ENCODE measurements around the gene CBLN1. TPM values are rescaled to one million over a fixed set of nuclear protein-coding genes. Genes with fewer than 3 reads are reported as not detected.

CBLN1 gene
- total RNA-seq, 4 donors from 2014 or later: 0.83 to 2.4 TPM; not detected in 2

- Histone ChIP-seq H3K4me1 (no peaks in the 10 kb centered on the region), H3K9me3 (no peaks in the 10 kb centered on the region), H3K4me3 (no peak overlapping the region), H3K27ac (no peak overlapping the region), H3K36me3 (no peaks in the 10 kb centered on the region), H3K27me3 (no peaks in the 10 kb centered on the region)
- TF ChIP-seq POLR2A (IDR thresholded peaks at IDR 0.05): no peak
- no peak for DNase-seq
- intact Hi-C loops (cut with DNase I; ENCODE audit: low total_unique reads): no loop called here
Observed at GRCh38 chr16:49315602-49316001, 34.0 kb upstream of the CBLN1 start.

- Histone ChIP-seq H3K9me3 (no peaks in the 10 kb centered on the region), H3K4me1 (no peaks in the 10 kb centered on the region), H3K36me3 (no peaks in the 10 kb centered on the region), H3K4me3 (no peak overlapping the region), H3K27me3 (no peaks in the 10 kb centered on the region), H3K27ac (no peak overlapping the region)
- intact Hi-C loops (cut with DNase I; ENCODE audit: low total_unique reads): no loop called here
- DNase-seq: no peak
- TF ChIP-seq CTCF (IDR thresholded peaks at IDR 0.05): no peak
- no peak for TF ChIP-seq POLR2A (IDR thresholded peaks at IDR 0.05)
Observed at GRCh38 chr16:49312389-49312985, 30.8 kb upstream of the CBLN1 start.

- Histone ChIP-seq H3K27me3 (no peaks in the 10 kb centered on the region), H3K4me1 (no peaks in the 10 kb centered on the region), H3K9me3 (no peaks in the 10 kb centered on the region), H3K27ac (no peak overlapping the region), H3K4me3 (no peak overlapping the region), H3K36me3 (no peaks in the 10 kb centered on the region)
- no peak for DNase-seq
- no peak for TF ChIP-seq CTCF (IDR thresholded peaks at IDR 0.05)
- TF ChIP-seq POLR2A (IDR thresholded peaks at IDR 0.05): no peak
- intact Hi-C loops (cut with DNase I; ENCODE audit: low total_unique reads): no loop called here
Observed at GRCh38 chr16:49311823-49312222, 30.2 kb upstream of the CBLN1 start.

- Histone ChIP-seq H3K27me3 (no peaks in the 10 kb centered on the region), H3K4me3 (no peak overlapping the region), H3K36me3 (no peaks in the 10 kb centered on the region), H3K4me1 (no peaks in the 10 kb centered on the region), H3K27ac (no peak overlapping the region), H3K9me3 (no peaks in the 10 kb centered on the region)
- TF ChIP-seq POLR2A (IDR thresholded peaks at IDR 0.05) (no peak), CTCF (IDR thresholded peaks at IDR 0.05) (no peak)
- DNase-seq: no peak
- intact Hi-C loops (cut with DNase I; ENCODE audit: low total_unique reads): no loop called here
Observed at GRCh38 chr16:49307176-49307575, 25.5 kb upstream of the CBLN1 start.

- H3K9me3 ChIP-seq: no peaks in the 10 kb centered on the region
- no peak for TF ChIP-seq POLR2A (IDR thresholded peaks at IDR 0.05)
- TF ChIP-seq CTCF (IDR thresholded peaks at IDR 0.05): no peak
- intact Hi-C loops (cut with DNase I; ENCODE audit: low total_unique reads): no loop called here
- no peak for DNase-seq
- H3K4me1 ChIP-seq: no peaks in the 10 kb centered on the region
- no peak overlapping the region for H3K27ac ChIP-seq
- H3K27me3 ChIP-seq: no peaks in the 10 kb centered on the region
- H3K4me3 ChIP-seq: no peak overlapping the region
- H3K36me3 ChIP-seq: no peaks in the 10 kb centered on the region
Observed at GRCh38 chr16:49305406-49305805, 23.8 kb upstream of the CBLN1 start.

GRCh38 chr16:49292413-49292812, 10.8 kb upstream of the CBLN1 start:
- no peak overlapping the region for H3K4me3 ChIP-seq
- TF ChIP-seq CTCF (IDR thresholded peaks at IDR 0.05): no peak
- no peak for TF ChIP-seq POLR2A (IDR thresholded peaks at IDR 0.05)
- intact Hi-C loops (cut with DNase I; ENCODE audit: low total_unique reads): no loop called here
- H3K36me3 ChIP-seq: no peaks in the 10 kb centered on the region
- DNase-seq: no peak
- no peaks in the 10 kb centered on the region for H3K9me3 ChIP-seq
- peaks cover 0 to 8% of the 10 kb centered on the region in 2 donors for H3K27me3 ChIP-seq
- H3K27ac ChIP-seq: no peak overlapping the region
- no peaks in the 10 kb centered on the region for H3K4me1 ChIP-seq

Measured in uterus (tissue), 4 donors.